HEK293 (cell line): ENCODE data around the gene P4HA2.

Experiments
- CTCF ChIP-seq: fragments of 450-650 bp; formaldehyde crosslinking; IDR thresholded peaks from 2 replicates; pipeline ENCODE4 v1.5.1; 2016; ENCODE audit warnings: missing biosample characterization, missing genetic modification characterization
- KLF9 ChIP-seq: fragments of 450-650 bp; formaldehyde crosslinking; IDR thresholded peaks from 2 replicates; pipeline ENCODE4 v1.5.1; 2016; ENCODE audit warnings: missing biosample characterization, missing genetic modification characterization, low read depth
- PRDM1 ChIP-seq: fragments of 450-650 bp; formaldehyde crosslinking; IDR thresholded peaks from 2 replicates; pipeline ENCODE4; 2016; ENCODE audit warnings: missing biosample characterization, missing genetic modification characterization
- PRDM10 ChIP-seq: fragments of 450-650 bp; formaldehyde crosslinking; IDR thresholded peaks from 2 replicates; pipeline ENCODE4 v1.5.1; 2016; ENCODE audit warnings: missing biosample characterization, missing genetic modification characterization
- SCRT2 ChIP-seq: fragments of 450-650 bp; formaldehyde crosslinking; IDR thresholded peaks from 2 replicates; pipeline ENCODE4 v1.5.1; 2016; ENCODE audit warnings: missing biosample characterization, missing genetic modification characterization
- TCF7L2 ChIP-seq: IDR thresholded peaks from 2 replicates; pipeline ENCODE4 v1.6.1; 2011; ENCODE audit warnings: low read depth, mild to moderate bottlenecking, inconsistent platforms, low read length, moderate library complexity, borderline replicate concordance
- YY1 ChIP-seq: fragments of 450-650 bp; formaldehyde crosslinking; IDR thresholded peaks from 2 replicates; pipeline ENCODE4 v1.5.1; 2018; ENCODE audit warnings: missing biosample characterization, missing genetic modification characterization
- ZBTB1 ChIP-seq: fragments of 450-650 bp; formaldehyde crosslinking; IDR thresholded peaks from 2 replicates; pipeline ENCODE4 v1.5.1; 2016; ENCODE audit warnings: missing biosample characterization, missing genetic modification characterization
- ZBTB26 ChIP-seq: fragments of 450-650 bp; formaldehyde crosslinking; optimal IDR thresholded peaks from 2 replicates; pipeline ENCODE3; 2016; ENCODE audit warnings: missing biosample characterization, mild to moderate bottlenecking, missing genetic modification characterization
- ZNF132 ChIP-seq: fragments of 450-650 bp; formaldehyde crosslinking; IDR thresholded peaks from 2 replicates; pipeline ENCODE4 v1.5.1; 2017; ENCODE audit warnings: missing biosample characterization, missing genetic modification characterization, borderline replicate concordance
- ZNF510 ChIP-seq: fragments of 450-650 bp; formaldehyde crosslinking; IDR thresholded peaks from 2 replicates; pipeline ENCODE4 v1.5.1; 2018; ENCODE audit warnings: mild to moderate bottlenecking, missing genetic modification characterization, missing biosample characterization; ENCODE audit not compliant: insufficient replicate concordance
- ZNF626 ChIP-seq: fragments of 450-650 bp; sonication (Bioruptor Pico); formaldehyde crosslinking; IDR thresholded peaks from 2 replicates; pipeline ENCODE4 v1.5.1; 2018; ENCODE audit warnings: missing biosample characterization, missing genetic modification characterization, inconsistent platforms
- ZSCAN5A ChIP-seq: fragments of 450-650 bp; formaldehyde crosslinking; IDR thresholded peaks from 2 replicates; pipeline ENCODE4 v1.5.1; 2016; ENCODE audit warnings: missing biosample characterization, missing genetic modification characterization

DNA sequence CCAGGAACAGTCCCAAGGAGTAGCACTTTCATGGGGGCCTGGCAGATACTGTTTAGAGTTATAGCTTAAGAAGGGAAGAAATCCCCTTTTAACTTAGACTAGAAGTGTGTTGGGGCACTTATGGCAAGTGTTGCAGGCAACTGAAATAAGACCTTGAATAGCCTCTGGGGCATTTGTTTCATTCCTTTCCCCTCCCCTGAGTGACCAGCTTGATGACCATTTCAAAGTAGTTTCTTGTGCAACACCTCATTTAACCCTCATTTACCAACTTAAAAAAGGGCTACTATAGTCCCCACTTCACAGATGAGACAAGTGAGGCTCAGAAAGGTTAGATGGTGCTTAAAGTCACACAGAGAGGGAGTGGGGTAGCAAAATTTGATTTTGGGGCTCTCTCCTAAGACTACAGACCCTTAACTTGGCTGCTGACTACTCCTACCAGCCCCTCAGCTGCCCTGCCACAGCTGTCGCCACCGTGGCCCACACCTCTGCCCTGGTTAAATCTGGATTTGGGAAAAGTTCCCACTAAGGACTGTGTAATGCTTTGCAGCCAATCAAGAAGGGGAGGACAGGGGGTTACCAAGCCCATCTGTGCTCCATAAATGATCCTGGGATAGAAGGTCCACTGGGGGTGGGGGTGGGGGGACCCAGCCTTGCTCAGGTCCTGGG lies 35.4 kb upstream of the P4HA2 start:
- no peak for TF ChIP-seq TCF7L2
- TF ChIP-seq CTCF: no peak
- TF ChIP-seq ZSCAN5A (tag by site-specific recombination): no peak
- TF ChIP-seq SCRT2: no peak
- no peak for TF ChIP-seq ZNF626 (tag by site-specific recombination)
- TF ChIP-seq ZBTB26 (tag by site-specific recombination): no peak
- no peak for TF ChIP-seq KLF9 (tag by site-specific recombination)
- no peak for TF ChIP-seq ZNF510 (tag by site-specific recombination)
- no peak for TF ChIP-seq ZNF132
- no peak for TF ChIP-seq PRDM10
- TF ChIP-seq PRDM1 (tag by site-specific recombination): no peak
- TF ChIP-seq ZBTB1 (tag by site-specific recombination): no peak
- TF ChIP-seq YY1 (tag by site-specific recombination): no peak
